Activated naive CD4-positive, alpha-beta T cell treated with anti-CD3 and anti-CD28 coated beads for 36 hours (primary cell): ENCODE data around the gene TMEM86A. TPM values are rescaled to one million over a fixed set of nuclear protein-coding genes. Genes with fewer than 3 reads are reported as not detected.

Experiments
- CTCF ChIA-PET: fragments of 350-600 bp; sonication (Branson Sonifier 250); formaldehyde crosslinking; loops from one replicate; lab custom pipeline; 2021; ENCODE audit warnings: antibody characterized with exemption; lab: Charles Lee
- DNase-seq: peaks from one replicate; pipeline ENCODE4 v3.0.0-alpha.2; 2020
- H3K27ac Mint-ChIP-seq: one replicate; pipeline ENCODE4 v1.8.0; 2021; ENCODE audit warnings: mild to moderate bottlenecking, mixed read lengths
- H3K27me3 Mint-ChIP-seq: one replicate; pipeline ENCODE4 v1.8.0; 2021; ENCODE audit warnings: low read depth, mixed read lengths
- H3K36me3 Mint-ChIP-seq: one replicate; pipeline ENCODE4 v1.8.0; 2021; ENCODE audit warnings: low read depth, mixed read lengths
- H3K4me1 Mint-ChIP-seq: one replicate; pipeline ENCODE4 v1.8.0; 2021; ENCODE audit warnings: low read depth, mixed read lengths
- H3K4me3 Mint-ChIP-seq: one replicate; pipeline ENCODE4 v1.8.0; 2021; ENCODE audit warnings: mild to moderate bottlenecking, moderate library complexity, mixed read lengths
- H3K9me3 Mint-ChIP-seq: one replicate; pipeline ENCODE4 v1.8.0; 2021; ENCODE audit warnings: mixed read lengths
- intact Hi-C: fragments of 100-400 bp; cut with micrococcal nuclease; formaldehyde crosslinking; loops from one replicate; pipeline ENCODE4 v1.15.1; 2023
- total RNA-seq, 2 experiments: library from RNA; stranded (reverse); gene quantifications; one replicate each; pipeline ENCODE4 v1.2.3, GENCODE V29; 2021

TMEM86A gene
- total RNA-seq, 2 experiments from 2014 or later, result 0.05 to 0.15 TPM

DNA sequence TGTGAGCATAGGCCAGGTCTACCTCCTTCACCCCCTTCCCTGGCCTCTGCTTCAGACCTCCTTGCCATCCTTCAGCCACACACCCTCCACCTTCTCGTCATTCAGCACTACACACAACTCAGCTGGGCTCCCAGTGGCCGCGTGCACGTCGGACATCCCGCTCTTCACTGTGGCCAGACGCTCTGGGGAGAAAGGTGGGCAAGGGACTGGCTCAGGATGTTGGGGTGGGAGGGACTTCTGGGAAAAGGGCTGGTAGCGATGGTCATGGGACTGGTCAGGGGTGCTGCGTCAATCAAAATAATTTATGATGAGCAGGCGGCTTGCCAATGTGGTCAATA lies 15.8 kb downstream of the TMEM86A start:
- H3K4me3 Mint-ChIP-seq, result no peak overlapping the region
- no peaks in the 10 kb centered on the region for H3K27me3 Mint-ChIP-seq
- no peak for DNase-seq
- H3K36me3 Mint-ChIP-seq, result no peaks in the 10 kb centered on the region
- H3K27ac Mint-ChIP-seq, result no peak overlapping the region
- intact Hi-C loops, result no loop called here
- H3K9me3 Mint-ChIP-seq, result no peaks in the 10 kb centered on the region
- H3K4me1 Mint-ChIP-seq, result peaks cover 2% of the 10 kb centered on the region
- CTCF ChIA-PET, result interaction anchor here (1.1 to 3.0 kb wide), 2 partner anchors 9 to 13 kb away, joined by 3 to 26 read pairs; no protein-coding TSS in a partner anchor

DNA sequence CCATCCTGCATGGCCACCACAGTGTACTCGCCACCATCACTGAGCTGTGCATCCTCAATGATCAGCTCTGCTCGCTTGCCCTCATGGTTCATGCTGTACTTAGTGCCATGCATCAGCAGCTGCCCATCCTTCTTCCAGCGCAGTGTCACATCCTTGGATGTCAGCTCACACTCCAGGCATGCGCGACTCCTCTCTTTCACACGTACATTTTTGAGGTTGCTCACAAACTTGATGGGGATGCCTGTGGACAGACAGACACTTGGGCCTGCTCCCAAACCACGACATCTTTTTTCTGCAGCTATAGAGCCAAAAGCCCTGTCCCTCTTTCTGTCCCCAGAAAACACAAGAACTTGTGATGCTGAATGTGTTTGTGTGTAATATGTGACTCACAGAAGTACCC lies 16.9 kb downstream of the TMEM86A start:
- no peaks in the 10 kb centered on the region for H3K9me3 Mint-ChIP-seq
- CTCF ChIA-PET, result interaction anchor here (0.6 to 1.7 kb wide), 4 partner anchors 12 to 600 kb away, joined by 3 to 8 read pairs (median 4); no protein-coding TSS in a partner anchor

DNA sequence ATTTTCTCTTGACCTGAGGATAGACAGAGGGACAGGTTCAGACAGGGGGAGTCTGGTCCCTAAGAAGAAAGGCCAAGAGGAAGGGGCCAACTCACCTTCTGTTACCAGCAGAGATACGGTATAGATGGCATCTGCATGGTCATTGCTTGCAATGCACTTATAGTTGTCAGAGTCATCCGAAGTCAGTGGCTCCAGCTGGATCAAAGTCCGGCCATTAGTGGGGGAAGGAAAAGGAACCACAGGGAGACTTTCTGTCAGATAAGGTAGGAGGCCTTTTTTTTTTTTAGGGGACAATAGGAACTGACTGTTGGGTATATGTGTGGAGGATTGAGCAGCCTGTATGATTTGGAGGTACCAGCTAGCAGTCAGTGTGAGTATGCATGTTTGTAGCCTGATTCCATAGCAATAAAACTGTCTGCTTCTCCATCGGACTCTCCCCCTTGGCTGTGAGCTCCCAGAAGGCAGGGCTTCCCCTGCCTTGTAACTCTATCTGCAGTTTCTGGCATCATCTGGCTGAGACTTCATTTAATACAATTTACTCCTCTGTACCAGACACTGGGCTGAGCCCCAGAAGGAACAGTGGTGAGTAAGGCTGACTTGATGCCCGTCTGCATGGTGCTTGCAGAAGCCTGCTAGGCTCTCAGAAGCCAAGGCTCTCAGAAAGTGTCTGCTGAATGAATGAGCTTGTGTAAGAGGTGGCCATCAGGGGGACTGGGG lies 21.7 kb downstream of the TMEM86A start:
- Mint-ChIP-seq H3K4me3 (peak overlapping the region; percentile 4), H3K27me3 (no peaks in the 10 kb centered on the region)
- intact Hi-C loops, result loop anchor here (2.0 to 5.0 kb wide), 4 partner anchors 47 to 707 kb away; partner anchors contain the start of genes GTF2H1, HPS5, LDHA and SERGEF

More for the DNA sequence above, 16.9 kb downstream of the TMEM86A start:
- intact Hi-C loops, result no loop called here
- H3K36me3 Mint-ChIP-seq, result no peaks in the 10 kb centered on the region
- no peak for DNase-seq
- H3K27ac Mint-ChIP-seq, result no peak overlapping the region
- no peaks in the 10 kb centered on the region for H3K27me3 Mint-ChIP-seq
- H3K4me1 Mint-ChIP-seq, result no peaks in the 10 kb centered on the region
- no peak overlapping the region for H3K4me3 Mint-ChIP-seq

GRCh38 chr11:18720808-18721560 lies 22.4 kb downstream of the TMEM86A start:
- CTCF ChIA-PET, result interaction anchor here (0.6 to 4.8 kb wide), 25 partner anchors 8 to 605 kb away, joined by 3 to 52 read pairs (median 6); partner anchors contain the start of genes SPTY2D1 and TMEM86A
- H3K27me3 Mint-ChIP-seq, result no peaks in the 10 kb centered on the region
- H3K9me3 Mint-ChIP-seq, result no peaks in the 10 kb centered on the region
- H3K36me3 Mint-ChIP-seq, result no peaks in the 10 kb centered on the region
- DNase-seq, result peak; percentile 84
- peaks cover 2% of the 10 kb centered on the region for H3K4me1 Mint-ChIP-seq
- H3K27ac Mint-ChIP-seq, result no peak overlapping the region
- intact Hi-C loops, result loop anchor here (1.0 to 5.0 kb wide), 9 partner anchors 23 to 708 kb away; partner anchors contain the start of genes GTF2H1, HPS5, LDHA and SERGEF
- peak overlapping the region; percentile 78 for H3K4me3 Mint-ChIP-seq

More for the DNA sequence above, 21.7 kb downstream of the TMEM86A start:
- no peak for DNase-seq
- Mint-ChIP-seq H3K36me3 (no peaks in the 10 kb centered on the region), H3K27ac (no peak overlapping the region), H3K4me1 (peaks cover 2% of the 10 kb centered on the region), H3K9me3 (no peaks in the 10 kb centered on the region)
- CTCF ChIA-PET, result interaction anchor here (0.7 to 3.3 kb wide), 6 partner anchors 9 to 605 kb away, joined by 3 to 51 read pairs (median 6); no protein-coding TSS in a partner anchor

DNA sequence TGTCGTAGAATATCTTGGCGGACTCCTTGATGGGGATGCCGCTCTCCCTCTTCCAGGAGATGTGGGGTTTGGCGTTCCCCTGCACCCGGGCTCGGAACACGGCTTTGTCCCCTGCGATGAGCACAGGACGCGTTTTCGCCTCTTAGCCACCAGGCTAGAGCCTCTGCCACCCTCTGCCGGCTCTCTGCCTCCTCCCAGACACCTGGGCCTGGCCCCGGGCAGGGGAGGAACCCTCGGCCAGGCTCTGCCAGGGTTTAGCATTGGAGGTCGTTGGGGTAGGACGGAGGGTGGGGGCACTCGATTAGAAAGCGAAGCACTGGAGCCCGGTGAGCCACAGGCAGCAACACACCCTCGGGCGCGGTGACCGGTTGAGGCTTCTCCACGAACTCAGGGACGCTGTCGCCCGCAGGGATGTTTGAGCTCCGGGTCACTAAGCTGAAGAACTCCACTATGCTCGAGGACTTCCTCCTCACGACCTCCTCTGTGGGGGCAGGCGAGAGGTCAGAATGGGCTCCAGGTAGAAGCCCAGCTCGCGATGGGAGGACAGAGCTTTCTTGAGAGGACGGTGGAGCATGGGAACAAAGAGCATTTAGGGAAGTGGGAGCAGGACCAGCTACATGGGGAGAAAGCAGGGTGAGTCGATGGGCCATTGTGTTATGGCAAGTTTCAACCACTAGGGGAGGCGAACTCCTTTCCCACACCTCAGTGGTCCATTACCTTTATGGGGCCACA lies 23.1 kb downstream of the TMEM86A start:
- intact Hi-C loops, result loop anchor here (1.0 to 5.0 kb wide), 10 partner anchors 23 to 709 kb away; partner anchors contain the start of genes GTF2H1, HPS5, LDHA and SERGEF
- CTCF ChIA-PET, result interaction anchor here (0.6 to 4.8 kb wide), 54 partner anchors 9 to 1887 kb away, joined by 3 to 52 read pairs (median 4); partner anchors contain the start of genes SPTY2D1 and TMEM86A
- Mint-ChIP-seq H3K27ac (no peak overlapping the region), H3K4me1 (peaks cover 2% of the 10 kb centered on the region), H3K36me3 (no peaks in the 10 kb centered on the region), H3K9me3 (no peaks in the 10 kb centered on the region), H3K4me3 (peak overlapping the region; percentile 78), H3K27me3 (no peaks in the 10 kb centered on the region)
- peak; percentile 70 for DNase-seq

DNA sequence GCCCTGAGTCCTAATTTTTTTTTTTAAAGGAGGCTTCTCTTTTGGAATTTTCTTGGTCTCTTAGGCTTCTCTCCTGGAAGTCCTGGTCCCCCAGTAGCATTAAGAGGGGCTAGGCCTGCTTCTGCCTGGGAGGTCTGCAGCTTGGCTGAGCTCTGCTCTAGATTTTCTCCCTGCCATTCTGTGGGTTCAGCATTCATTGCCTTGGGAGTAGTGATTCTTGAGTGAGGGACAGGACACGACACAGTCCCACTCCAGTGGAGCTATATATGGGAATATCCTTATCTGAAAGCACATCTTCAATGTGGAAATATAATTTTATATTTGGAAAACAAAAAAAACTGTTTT lies 23.7 kb downstream of the TMEM86A start:
- Mint-ChIP-seq H3K4me1 (peaks cover 2% of the 10 kb centered on the region), H3K9me3 (no peaks in the 10 kb centered on the region), H3K27me3 (no peaks in the 10 kb centered on the region), H3K4me3 (peak overlapping the region; percentile 78), H3K27ac (no peak overlapping the region), H3K36me3 (no peaks in the 10 kb centered on the region)
- intact Hi-C loops, result loop anchor here (1.0 to 5.0 kb wide), 3 partner anchors 134 to 400 kb away; partner anchors contain the start of genes GTF2H1, HPS5, LDHA and UEVLD
- no peak for DNase-seq
- CTCF ChIA-PET, result interaction anchor here (0.6 to 4.8 kb wide), 47 partner anchors 9 to 1887 kb away, joined by 3 to 52 read pairs (median 5); partner anchors contain the start of genes SPTY2D1 and TMEM86A

GRCh38 chr11:18723991-18724390 lies 25.4 kb downstream of the TMEM86A start:
- intact Hi-C loops, result loop anchor here (5.0 kb wide), 2 partner anchors 332 to 402 kb away; partner anchors contain the start of genes GTF2H1, HPS5 and LDHA
- no peak for DNase-seq
- Mint-ChIP-seq H3K4me3 (no peak overlapping the region), H3K27ac (no peak overlapping the region), H3K9me3 (no peaks in the 10 kb centered on the region), H3K36me3 (no peaks in the 10 kb centered on the region), H3K4me1 (peaks cover 5% of the 10 kb centered on the region), H3K27me3 (no peaks in the 10 kb centered on the region)
- CTCF ChIA-PET, result interaction anchor here (0.5 to 4.8 kb wide), 10 partner anchors 8 to 480 kb away, joined by 3 to 52 read pairs (median 3); no protein-coding TSS in a partner anchor

- H3K9me3 Mint-ChIP-seq, result no peaks in the 10 kb centered on the region
- H3K27ac Mint-ChIP-seq, result no peak within 1 kb of the TSS
- CTCF ChIA-PET, result interaction anchor here (0.6 to 4.8 kb wide), 2 partner anchors 6 to 98 kb away, joined by 3 to 52 read pairs; no protein-coding TSS in a partner anchor
- peaks cover 5% of the 10 kb centered on the region for H3K4me1 Mint-ChIP-seq
- intact Hi-C loops, result no loop called here
- no peaks in the 10 kb centered on the region for H3K36me3 Mint-ChIP-seq
- no peak within 1 kb of the TSS for H3K4me3 Mint-ChIP-seq
- H3K27me3 Mint-ChIP-seq, result no peaks in the 10 kb centered on the region
- DNase-seq, result no peak
Observed at GRCh38 chr11:18726040-18726439, 27.5 kb downstream of the TMEM86A start, which contains the start of gene IGSF22. Gene IGSF22 (minus strand): TSS chr11:18726188. CDS start chr11:18724236, 1,952 bp downstream.

DNA sequence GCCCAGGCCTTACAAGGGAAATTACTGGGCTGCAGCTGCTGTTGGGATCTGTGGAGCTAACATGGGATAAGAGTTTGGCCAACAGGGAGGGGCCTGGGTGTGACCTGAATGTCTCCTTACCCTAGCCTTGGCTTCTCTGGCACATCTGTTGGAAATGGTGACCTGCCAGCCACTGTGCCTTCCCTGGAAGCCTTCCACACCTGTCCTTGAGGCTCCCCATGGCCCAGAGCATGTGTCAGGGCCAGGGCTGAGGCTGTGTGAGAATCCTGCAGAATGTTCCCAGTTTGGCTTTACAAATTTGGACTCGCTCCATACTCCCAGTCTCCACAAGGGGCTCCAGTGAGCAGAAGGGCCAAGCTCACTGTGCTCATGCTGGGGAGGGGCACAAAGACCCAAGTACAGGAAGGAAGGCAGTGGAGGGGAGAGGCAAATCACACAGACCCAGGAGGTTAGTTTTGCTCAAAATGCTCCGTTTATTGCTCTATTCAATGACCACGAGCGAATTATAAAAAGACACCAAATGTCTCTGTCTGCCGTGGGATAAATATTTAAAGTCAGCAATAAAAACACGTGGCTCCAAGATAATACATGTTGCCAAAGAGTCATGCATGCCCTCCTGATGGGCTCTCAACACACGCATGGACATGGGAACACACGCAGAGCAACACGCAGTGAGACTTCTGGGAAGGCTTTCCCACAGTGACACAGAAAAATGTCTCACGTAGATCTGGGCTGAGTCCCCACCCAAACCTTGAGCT lies 29.1 kb downstream of the TMEM86A start:
- H3K9me3 Mint-ChIP-seq, result no peaks in the 10 kb centered on the region
- intact Hi-C loops, result no loop called here
- H3K4me1 Mint-ChIP-seq, result peaks cover 3% of the 10 kb centered on the region
- CTCF ChIA-PET, result interaction anchor here (0.6 to 2.7 kb wide), 22 partner anchors 9 to 1339 kb away, joined by 3 to 12 read pairs (median 4); partner anchors contain the start of genes KCNJ11 and TMEM86A
- no peaks in the 10 kb centered on the region for H3K36me3 Mint-ChIP-seq
- H3K27me3 Mint-ChIP-seq, result no peaks in the 10 kb centered on the region
- no peak overlapping the region for H3K27ac Mint-ChIP-seq
- H3K4me3 Mint-ChIP-seq, result no peak overlapping the region
- peak; percentile 63 for DNase-seq

DNA sequence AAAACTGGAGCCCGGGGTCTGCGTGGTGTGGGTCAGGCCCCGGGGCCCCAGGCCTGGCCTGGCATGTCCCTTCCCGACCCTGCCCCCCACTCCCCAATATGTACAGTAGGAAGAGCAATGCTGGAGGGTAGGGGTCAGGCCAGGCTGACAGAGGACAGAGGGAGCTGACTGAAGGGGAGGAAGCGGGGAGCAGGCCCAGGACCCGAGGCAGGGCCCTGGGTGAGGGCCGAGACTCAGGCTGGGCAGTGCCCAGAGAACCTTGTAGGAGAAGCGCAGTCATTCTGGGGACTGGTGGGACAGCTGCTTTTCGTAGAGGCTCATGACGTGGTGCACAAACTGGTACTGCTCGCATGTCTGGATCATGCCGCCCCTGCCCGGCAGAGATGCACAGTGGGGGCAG lies 30.1 kb downstream of the TMEM86A start:
- intact Hi-C loops, result no loop called here
- H3K27ac Mint-ChIP-seq, result no peak overlapping the region
- CTCF ChIA-PET, result interaction anchor here (0.7 to 2.7 kb wide), 17 partner anchors 8 to 613 kb away, joined by 3 to 12 read pairs (median 4); no protein-coding TSS in a partner anchor

More for the DNA sequence above, 30.1 kb downstream of the TMEM86A start:
- Mint-ChIP-seq H3K9me3 (no peaks in the 10 kb centered on the region), H3K4me3 (no peak overlapping the region), H3K27me3 (no peaks in the 10 kb centered on the region), H3K36me3 (no peaks in the 10 kb centered on the region), H3K4me1 (peaks cover 3% of the 10 kb centered on the region)
- DNase-seq, result no peak
